Measurements from ENCODE around the gene AIF1L.

The AIF1L gene

GRCh38 chr9:131161585-131161984 lies 65.3 kb downstream of the AIF1L start:
- H3K4me3 ChIP-seq (ENCODE audit: low read depth, low read length), result no peak overlapping the region

GRCh38 chr9:131162886-131163285 lies 66.6 kb downstream of the AIF1L start:
- no peak overlapping the region for H3K4me3 ChIP-seq (ENCODE audit: low read depth, low read length)

- no peak overlapping the region for H3K4me3 ChIP-seq (ENCODE audit: low read depth, low read length)
These were observed 69.2 kb downstream of the AIF1L start for GRCh38 chr9:131165523-131165922.

DNA sequence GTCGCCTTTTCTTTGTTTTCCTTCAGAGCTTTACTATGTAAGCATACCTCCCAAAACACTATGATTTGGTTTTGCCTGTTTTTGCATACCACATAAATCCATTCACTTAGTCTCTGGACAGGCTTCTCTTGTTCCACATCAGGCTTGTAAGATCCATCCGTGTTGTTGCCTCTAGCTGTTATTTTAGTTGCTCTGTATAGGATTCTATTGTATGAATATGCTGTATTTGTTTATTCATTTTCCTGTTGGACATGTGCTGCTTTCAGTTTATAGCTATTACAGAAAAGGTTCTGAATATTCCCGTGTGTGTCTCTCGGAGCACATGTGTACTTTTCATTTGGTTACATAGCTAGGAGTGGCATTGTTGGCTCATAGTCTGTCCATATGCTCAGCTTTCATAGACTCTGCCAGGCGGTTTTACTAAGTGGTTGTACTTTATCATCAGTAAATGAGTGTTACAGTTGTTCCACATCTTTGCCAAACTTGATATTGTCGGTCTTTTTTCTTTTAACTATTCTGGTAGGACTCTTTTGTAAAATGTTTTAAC lies 70.9 kb downstream of the AIF1L start:
- H3K4me3 ChIP-seq (ENCODE audit: low read depth, low read length), result no peak overlapping the region

- no peak overlapping the region for H3K4me3 ChIP-seq (ENCODE audit: low read depth, low read length)
These were observed 71.6 kb downstream of the AIF1L start for GRCh38 chr9:131167936-131168335.

DNA sequence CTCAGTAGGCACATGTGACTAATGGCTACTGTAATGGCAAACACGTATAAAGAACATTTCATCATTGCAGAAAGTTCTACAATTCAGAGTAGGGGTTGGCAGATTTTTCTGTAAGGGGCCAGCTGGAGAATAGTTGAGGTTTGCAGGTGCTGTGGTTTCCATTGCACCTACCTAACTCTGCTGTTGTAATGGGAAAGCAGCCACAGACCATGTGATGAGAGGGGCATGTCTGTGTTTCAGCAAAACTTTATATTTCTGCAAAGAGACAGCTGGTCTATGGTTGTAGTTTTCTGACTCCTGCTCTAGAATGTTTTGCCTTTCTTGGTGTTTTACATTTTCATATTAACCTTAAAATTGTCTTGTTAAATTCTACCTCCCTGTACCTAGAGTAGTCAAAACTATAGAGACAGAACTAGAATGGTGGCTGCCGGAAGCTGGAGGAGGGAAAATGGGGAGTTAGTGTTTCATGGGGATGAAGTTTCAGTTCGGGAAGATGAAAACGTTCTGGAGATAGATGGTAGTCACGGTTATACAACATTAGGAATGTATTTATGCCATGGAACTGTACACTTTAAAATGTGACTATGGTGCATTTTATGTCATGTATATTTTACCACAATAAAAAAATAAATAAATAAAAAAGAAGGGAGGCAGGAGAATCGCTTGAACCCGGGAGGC lies 73.4 kb downstream of the AIF1L start:
- H3K4me3 ChIP-seq (ENCODE audit: low read depth, low read length), result no peak overlapping the region

All from iPS-11a (cell line).